OCI-LY3 (cell line): ENCODE measurements around the gene AMN.

ENCODE experiments used
- H2AFZ ChIP-seq: fragments of 200-600, 300-600 bp; shearing (Covaris generic); 2 replicates; pipeline ENCODE4 v1.6.0; 2014; ENCODE audit warnings: antibody characterized with exemption, low read depth, low read length
- H3K27ac ChIP-seq: fragments of 200-600, 300-600 bp; sonication (generic); 2 replicates; pipeline ENCODE4 v1.5.1; 2014; ENCODE audit warnings: mild to moderate bottlenecking, low read length, moderate library complexity, mixed read lengths
- H3K27me3 ChIP-seq: fragments of 200-600, 300-600 bp; sonication (generic); 2 replicates; pipeline ENCODE4 v1.6.1; 2014; ENCODE audit warnings: low read depth, low read length, mixed read lengths
- H3K36me3 ChIP-seq: fragments of 200-600, 300-600 bp; sonication (generic); replicated peaks from 2 replicates; pipeline ENCODE3; 2014; ENCODE audit warnings: low read depth, low read length, mixed read lengths
- H3K4me1 ChIP-seq: fragments of 300-600, 200-600 bp; sonication (generic); 2 replicates; pipeline ENCODE4 v1.6.1; 2014; ENCODE audit warnings: low read length, mixed read lengths
- H3K4me2 ChIP-seq: fragments of 200-600, 300-600 bp; sonication (generic); 2 replicates; pipeline ENCODE4 v1.6.1; 2014; ENCODE audit warnings: low read length, mixed read lengths
- H3K4me3 ChIP-seq: fragments of 300-600, 200-600 bp; sonication (generic); 2 replicates; pipeline ENCODE4 v1.5.1; 2014; ENCODE audit warnings: antibody characterized with exemption, mild to moderate bottlenecking, low read length, moderate library complexity
- H3K79me2 ChIP-seq: fragments of 300-600, 200-600 bp; shearing (Covaris generic); 2 replicates; pipeline ENCODE4 v1.6.1; 2014; ENCODE audit warnings: mild to moderate bottlenecking, low read length, mixed read lengths
- H3K9ac ChIP-seq: fragments of 300-600, 200-600 bp; shearing (Covaris generic); 2 replicates; pipeline ENCODE4 v1.6.0; 2014; ENCODE audit warnings: mild to moderate bottlenecking, low read length, moderate library complexity
- H3K9me3 ChIP-seq: fragments of 200-600, 300-600 bp; shearing (Covaris generic); 2 replicates; pipeline ENCODE4 v1.6.1; 2014; ENCODE audit warnings: low read length, mixed read lengths; ENCODE audit not compliant: insufficient read depth
- H4K20me1 ChIP-seq: fragments of 200-600, 300-600 bp; sonication (generic); 2 replicates; pipeline ENCODE4 v1.6.1; 2016; ENCODE audit warnings: low read length, mixed read lengths; ENCODE audit not compliant: insufficient read depth
- CTCF ChIP-seq: fragments of 200-600, 300-600 bp; sonication (generic); IDR thresholded peaks from 2 replicates; pipeline ENCODE4 v1.5.1; 2014; ENCODE audit warnings: antibody characterized with exemption, low read length, low read depth
- EZH2phosphoT487 ChIP-seq: fragments of 200-600 bp; shearing (Covaris generic); IDR thresholded peaks from 2 replicates; pipeline ENCODE4 v1.6.1; 2018; ENCODE audit warnings: antibody characterized with exemption, mixed run types, low read depth

The AMN gene

GRCh38 chr14:102933618-102934231 lies 11.3 kb downstream of the AMN start:
- no peak overlapping the region for H3K27ac ChIP-seq

GRCh38 chr14:102935756-102936155 lies 13.3 kb downstream of the AMN start:
- H3K9me3 ChIP-seq = no peaks in the 10 kb centered on the region
- H4K20me1 ChIP-seq = no peaks in the 10 kb centered on the region
- H3K4me1 ChIP-seq = no peaks in the 10 kb centered on the region
- no peak overlapping the region for H3K27ac ChIP-seq
- TF ChIP-seq CTCF (no peak), EZH2phosphoT487 (no peak)
- H3K4me2 ChIP-seq = no peak overlapping the region
- no peak overlapping the region for H3K9ac ChIP-seq
- 0 out of 2 replicates have a peak, but pooled peaks cover 3% of the 10 kb centered on the region for H3K27me3 ChIP-seq
- no peaks in the 10 kb centered on the region for H3K79me2 ChIP-seq
- H3K36me3 ChIP-seq = no peaks in the 10 kb centered on the region
- H2AFZ ChIP-seq = no peak overlapping the region
- H3K4me3 ChIP-seq = no peak overlapping the region

More at GRCh38 chr14:102933618-102934231, 11.3 kb downstream of the AMN start:
- Histone ChIP-seq H2AFZ (no peak overlapping the region), H3K79me2 (no peaks in the 10 kb centered on the region), H3K27me3 (no peaks in the 10 kb centered on the region), H3K36me3 (no peaks in the 10 kb centered on the region), H4K20me1 (no peaks in the 10 kb centered on the region), H3K9ac (no peak overlapping the region), H3K4me3 (no peak overlapping the region), H3K9me3 (no peaks in the 10 kb centered on the region), H3K4me2 (no peak overlapping the region), H3K4me1 (no peaks in the 10 kb centered on the region)
- TF ChIP-seq EZH2phosphoT487 = no peak
- TF ChIP-seq CTCF = no peak

- no peaks in the 10 kb centered on the region for H4K20me1 ChIP-seq
- H3K27ac ChIP-seq = no peak overlapping the region
- H3K27me3 ChIP-seq = 0 out of 2 replicates have a peak, but pooled peaks cover 6% of the 10 kb centered on the region
- no peaks in the 10 kb centered on the region for H3K36me3 ChIP-seq
- H3K4me3 ChIP-seq = no peak overlapping the region
- no peaks in the 10 kb centered on the region for H3K9me3 ChIP-seq
- no peak for TF ChIP-seq EZH2phosphoT487
- TF ChIP-seq CTCF = no peak
- H3K79me2 ChIP-seq = no peaks in the 10 kb centered on the region
- H3K4me2 ChIP-seq = no peak overlapping the region
- no peak overlapping the region for H3K9ac ChIP-seq
- peaks cover 14% of the 10 kb centered on the region for H3K4me1 ChIP-seq
- H2AFZ ChIP-seq = no peak overlapping the region
Measured at GRCh38 chr14:102937331-102938175, 15.1 kb downstream of the AMN start.

GRCh38 chr14:102938191-102938590 lies 15.7 kb downstream of the AMN start:
- H3K36me3 ChIP-seq = no peaks in the 10 kb centered on the region
- 0 out of 2 replicates have a peak, but pooled peaks cover 6% of the 10 kb centered on the region for H3K27me3 ChIP-seq
- H3K4me1 ChIP-seq = peaks cover 14% of the 10 kb centered on the region
- TF ChIP-seq CTCF = no peak
- TF ChIP-seq EZH2phosphoT487 = no peak
- no peak overlapping the region for H2AFZ ChIP-seq
- no peaks in the 10 kb centered on the region for H4K20me1 ChIP-seq
- H3K27ac ChIP-seq = no peak overlapping the region
- no peaks in the 10 kb centered on the region for H3K79me2 ChIP-seq
- no peak overlapping the region for H3K4me2 ChIP-seq
- H3K4me3 ChIP-seq = no peak overlapping the region
- no peaks in the 10 kb centered on the region for H3K9me3 ChIP-seq
- H3K9ac ChIP-seq = no peak overlapping the region
